GM23338 (cell line): ENCODE results near the gene CABLES2. TPM values are rescaled to one million over a fixed set of nuclear protein-coding genes. Genes with fewer than 3 reads are reported as not detected.
A peak's percentile ranks its signal among the peaks of the same experiment; 100 is the strongest.

Source experiments
- ATAC-seq: fragments of 200-7000 bp; cut with Tn5 transposase; 3 replicates; pipeline ENCODE4 v1.9.1; 2020
- DNase-seq: peaks from one replicate; pipeline ENCODE4 v3.0.0-alpha.2; 2015; ENCODE audit warnings: low spot score
- H2AFZ ChIP-seq: fragments of 200-600 bp; sonication (generic); 2 replicates; pipeline ENCODE4 v1.8.0; 2016; ENCODE audit warnings: antibody characterized with exemption, mild to moderate bottlenecking, moderate library complexity
- H3F3A ChIP-seq: fragments of 200-600 bp; sonication (generic); replicated peaks from 2 replicates; pipeline ENCODE4 v1.8.0; 2017; ENCODE audit warnings: antibody characterized with exemption, mixed run types, low read depth
- H3K27ac ChIP-seq: fragments of 200-600 bp; sonication (generic); 2 replicates; pipeline ENCODE4 v1.6.1; 2016; ENCODE audit warnings: low read depth
- H3K27me3 ChIP-seq: fragments of 200-600 bp; sonication (generic); 2 replicates; pipeline ENCODE4 v1.8.0; 2016; ENCODE audit warnings: mild to moderate bottlenecking, mixed run types, moderate library complexity; ENCODE audit not compliant: insufficient read depth
- H3K36me3 ChIP-seq: fragments of 200-600 bp; sonication (generic); 2 replicates; pipeline ENCODE4 v1.8.0; 2016; ENCODE audit warnings: mild to moderate bottlenecking; ENCODE audit not compliant: insufficient read depth
- H3K4me1 ChIP-seq: fragments of 200-600 bp; sonication (generic); 2 replicates; pipeline ENCODE4 v1.8.0; 2016; ENCODE audit warnings: mild to moderate bottlenecking, moderate library complexity; ENCODE audit not compliant: insufficient read depth
- H3K4me2 ChIP-seq: fragments of 200-600 bp; sonication (generic); 2 replicates; pipeline ENCODE4 v1.7.1; 2017; ENCODE audit warnings: mixed run types
- H3K4me3 ChIP-seq: fragments of 200-600 bp; sonication (generic); 2 replicates; pipeline ENCODE4 v1.6.1; 2016; ENCODE audit warnings: mixed run types
- H3K79me2 ChIP-seq: fragments of 200-600 bp; sonication (generic); replicated peaks from 2 replicates; pipeline ENCODE4 v1.8.0; 2017; ENCODE audit warnings: mild to moderate bottlenecking; ENCODE audit not compliant: insufficient read depth
- H3K9me2 ChIP-seq: fragments of 200-600 bp; sonication (generic); 2 replicates; pipeline ENCODE4 v1.8.0; 2017; ENCODE audit not compliant: insufficient read depth
- H4K20me1 ChIP-seq: fragments of 200-600 bp; sonication (generic); replicated peaks from 2 replicates; pipeline ENCODE4 v1.8.0; 2017; ENCODE audit warnings: mild to moderate bottlenecking; ENCODE audit not compliant: insufficient read depth
- H3K27ac Mint-ChIP-seq: 2 replicates; pipeline ENCODE4 v1.8.0; 2020; ENCODE audit warnings: inconsistent platforms, mild to moderate bottlenecking, moderate library complexity, mixed read lengths
- H3K27me3 Mint-ChIP-seq: 3 replicates; pipeline ENCODE4 v1.8.0; 2022; ENCODE audit warnings: low read depth, mild to moderate bottlenecking, moderate library complexity, mixed read lengths, inconsistent platforms; ENCODE audit not compliant: insufficient read depth, poor library complexity
- H3K36me3 Mint-ChIP-seq: 3 replicates; pipeline ENCODE4 v1.8.0; 2021; ENCODE audit warnings: low read depth, mild to moderate bottlenecking, inconsistent platforms, moderate library complexity, mixed read lengths
- H3K4me1 Mint-ChIP-seq: 3 replicates; pipeline ENCODE4 v1.8.0; 2020; ENCODE audit warnings: mild to moderate bottlenecking, inconsistent platforms, mixed read lengths
- H3K4me3 Mint-ChIP-seq: 3 replicates; pipeline ENCODE4 v1.8.0; 2021; ENCODE audit warnings: moderate library complexity, mild to moderate bottlenecking, inconsistent platforms, mixed read lengths
- H3K9me3 Mint-ChIP-seq: 3 replicates; pipeline ENCODE4 v1.8.0; 2020; ENCODE audit warnings: moderate library complexity, mild to moderate bottlenecking, inconsistent platforms, mixed read lengths
- EZH2 ChIP-seq: fragments of 200-600 bp; sonication (generic); IDR thresholded peaks from one replicate; pipeline ENCODE4 v1.8.0; 2017; ENCODE audit warnings: antibody characterized with exemption, mild to moderate bottlenecking, low read depth; ENCODE audit not compliant: unreplicated experiment
- ZNF114 ChIP-seq: fragments of 250-450 bp; sonication (Bioruptor Pico); IDR thresholded peaks from 2 replicates; pipeline ENCODE4 v1.5.0; 2020; ENCODE audit warnings: mild to moderate bottlenecking, moderate library complexity
- ZNF331 ChIP-seq: fragments of 250-450 bp; sonication (Bioruptor Pico); IDR thresholded peaks from 2 replicates; pipeline ENCODE4 v1.5.0; 2020; ENCODE audit warnings: low read depth, mild to moderate bottlenecking, moderate library complexity
- polyA plus RNA-seq: library from polyadenylated mRNA; unstranded; fragments of >200 nt; fragmentation: Nextera tagmentation; extraction: Ambion mirVana; gene quantifications from 2 replicates; pipeline ENCODE4 v1.2.1, GENCODE V29; 2016
- total RNA-seq: library from RNA; depleted of rRNA; stranded (reverse); fragments of >200 nt; shearing (Covaris generic); gene quantifications from 2 replicates; pipeline ENCODE4 v1.2.3, GENCODE V29; 2014
- TF ChIP-seq, protein P1 (sequence below): fragments of 250-450 bp; sonication (Bioruptor Pico); IDR thresholded peaks from 2 replicates; pipeline ENCODE4 v1.5.0; 2020; ENCODE audit warnings: mild to moderate bottlenecking, moderate library complexity
- TF ChIP-seq, protein P2 (sequence below): IDR thresholded peaks from one replicate; pipeline ENCODE4 v1.6.1; 2018; ENCODE audit warnings: antibody characterized with exemption; ENCODE audit not compliant: unreplicated experiment
- TF ChIP-seq, protein P3 (sequence below), 2 experiments: fragments of 200-600 bp in 1 of 2; sonication (generic) in 1 of 2; conservative IDR thresholded peaks; 2 replicates each; pipeline versions ENCODE4 v1.5.1 to v1.6.1; 2016 to 2017; ENCODE audit warnings: antibody characterized with exemption in 2 of 2, low read depth in 2 of 2, mild to moderate bottlenecking in 2 of 2, moderate library complexity in 1 of 2

CABLES2 gene
- total and polyA plus RNA-seq, 2 experiments from 2014 or later: 4.3 to 12.7 TPM

DNA sequence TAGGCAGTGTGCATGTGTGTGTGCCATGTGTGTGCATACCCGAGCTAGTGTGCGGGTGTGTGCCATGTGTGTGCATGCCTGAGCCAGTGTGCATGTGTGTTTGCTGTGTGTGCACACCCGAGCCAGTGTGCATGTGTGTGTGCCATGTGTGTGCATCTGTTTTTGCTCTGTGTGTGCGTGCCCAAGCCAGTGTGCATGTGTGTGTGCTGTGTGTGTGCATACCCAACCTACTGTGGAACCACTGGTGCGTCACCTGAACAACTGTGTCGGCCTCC lies 14.6 kb upstream of the CABLES2 start (continued):
- TF ChIP-seq, protein P1, sequence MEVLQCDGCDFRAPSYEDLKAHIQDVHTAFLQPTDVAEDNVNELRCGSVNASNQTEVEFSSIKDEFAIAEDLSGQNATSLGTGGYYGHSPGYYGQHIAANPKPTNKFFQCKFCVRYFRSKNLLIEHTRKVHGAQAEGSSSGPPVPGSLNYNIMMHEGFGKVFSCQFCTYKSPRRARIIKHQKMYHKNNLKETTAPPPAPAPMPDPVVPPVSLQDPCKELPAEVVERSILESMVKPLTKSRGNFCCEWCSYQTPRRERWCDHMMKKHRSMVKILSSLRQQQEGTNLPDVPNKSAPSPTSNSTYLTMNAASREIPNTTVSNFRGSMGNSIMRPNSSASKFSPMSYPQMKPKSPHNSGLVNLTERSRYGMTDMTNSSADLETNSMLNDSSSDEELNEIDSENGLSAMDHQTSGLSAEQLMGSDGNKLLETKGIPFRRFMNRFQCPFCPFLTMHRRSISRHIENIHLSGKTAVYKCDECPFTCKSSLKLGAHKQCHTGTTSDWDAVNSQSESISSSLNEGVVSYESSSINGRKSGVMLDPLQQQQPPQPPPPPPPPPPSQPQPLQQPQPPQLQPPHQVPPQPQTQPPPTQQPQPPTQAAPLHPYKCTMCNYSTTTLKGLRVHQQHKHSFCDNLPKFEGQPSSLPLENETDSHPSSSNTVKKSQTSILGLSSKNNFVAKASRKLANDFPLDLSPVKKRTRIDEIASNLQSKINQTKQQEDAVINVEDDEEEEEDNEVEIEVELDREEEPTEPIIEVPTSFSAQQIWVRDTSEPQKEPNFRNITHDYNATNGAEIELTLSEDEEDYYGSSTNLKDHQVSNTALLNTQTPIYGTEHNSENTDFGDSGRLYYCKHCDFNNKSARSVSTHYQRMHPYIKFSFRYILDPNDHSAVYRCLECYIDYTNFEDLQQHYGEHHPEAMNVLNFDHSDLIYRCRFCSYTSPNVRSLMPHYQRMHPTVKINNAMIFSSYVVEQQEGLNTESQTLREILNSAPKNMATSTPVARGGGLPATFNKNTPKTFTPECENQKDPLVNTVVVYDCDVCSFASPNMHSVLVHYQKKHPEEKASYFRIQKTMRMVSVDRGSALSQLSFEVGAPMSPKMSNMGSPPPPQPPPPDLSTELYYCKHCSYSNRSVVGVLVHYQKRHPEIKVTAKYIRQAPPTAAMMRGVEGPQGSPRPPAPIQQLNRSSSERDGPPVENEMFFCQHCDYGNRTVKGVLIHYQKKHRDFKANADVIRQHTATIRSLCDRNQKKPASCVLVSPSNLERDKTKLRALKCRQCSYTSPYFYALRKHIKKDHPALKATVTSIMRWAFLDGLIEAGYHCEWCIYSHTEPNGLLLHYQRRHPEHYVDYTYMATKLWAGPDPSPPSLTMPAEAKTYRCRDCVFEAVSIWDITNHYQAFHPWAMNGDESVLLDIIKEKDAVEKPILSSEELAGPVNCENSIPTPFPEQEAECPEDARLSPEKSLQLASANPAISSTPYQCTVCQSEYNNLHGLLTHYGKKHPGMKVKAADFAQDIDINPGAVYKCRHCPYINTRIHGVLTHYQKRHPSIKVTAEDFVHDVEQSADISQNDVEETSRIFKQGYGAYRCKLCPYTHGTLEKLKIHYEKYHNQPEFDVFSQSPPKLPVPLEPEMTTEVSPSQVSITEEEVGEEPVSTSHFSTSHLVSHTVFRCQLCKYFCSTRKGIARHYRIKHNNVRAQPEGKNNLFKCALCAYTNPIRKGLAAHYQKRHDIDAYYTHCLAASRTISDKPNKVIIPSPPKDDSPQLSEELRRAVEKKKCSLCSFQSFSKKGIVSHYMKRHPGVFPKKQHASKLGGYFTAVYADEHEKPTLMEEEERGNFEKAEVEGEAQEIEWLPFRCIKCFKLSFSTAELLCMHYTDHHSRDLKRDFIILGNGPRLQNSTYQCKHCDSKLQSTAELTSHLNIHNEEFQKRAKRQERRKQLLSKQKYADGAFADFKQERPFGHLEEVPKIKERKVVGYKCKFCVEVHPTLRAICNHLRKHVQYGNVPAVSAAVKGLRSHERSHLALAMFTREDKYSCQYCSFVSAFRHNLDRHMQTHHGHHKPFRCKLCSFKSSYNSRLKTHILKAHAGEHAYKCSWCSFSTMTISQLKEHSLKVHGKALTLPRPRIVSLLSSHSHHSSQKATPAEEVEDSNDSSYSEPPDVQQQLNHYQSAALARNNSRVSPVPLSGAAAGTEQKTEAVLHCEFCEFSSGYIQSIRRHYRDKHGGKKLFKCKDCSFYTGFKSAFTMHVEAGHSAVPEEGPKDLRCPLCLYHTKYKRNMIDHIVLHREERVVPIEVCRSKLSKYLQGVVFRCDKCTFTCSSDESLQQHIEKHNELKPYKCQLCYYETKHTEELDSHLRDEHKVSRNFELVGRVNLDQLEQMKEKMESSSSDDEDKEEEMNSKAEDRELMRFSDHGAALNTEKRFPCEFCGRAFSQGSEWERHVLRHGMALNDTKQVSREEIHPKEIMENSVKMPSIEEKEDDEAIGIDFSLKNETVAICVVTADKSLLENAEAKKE (CRISPR knock-in tag): no peak
- no peak for TF ChIP-seq EZH2
- no peak for TF ChIP-seq ZNF331
- TF ChIP-seq, protein P2, sequence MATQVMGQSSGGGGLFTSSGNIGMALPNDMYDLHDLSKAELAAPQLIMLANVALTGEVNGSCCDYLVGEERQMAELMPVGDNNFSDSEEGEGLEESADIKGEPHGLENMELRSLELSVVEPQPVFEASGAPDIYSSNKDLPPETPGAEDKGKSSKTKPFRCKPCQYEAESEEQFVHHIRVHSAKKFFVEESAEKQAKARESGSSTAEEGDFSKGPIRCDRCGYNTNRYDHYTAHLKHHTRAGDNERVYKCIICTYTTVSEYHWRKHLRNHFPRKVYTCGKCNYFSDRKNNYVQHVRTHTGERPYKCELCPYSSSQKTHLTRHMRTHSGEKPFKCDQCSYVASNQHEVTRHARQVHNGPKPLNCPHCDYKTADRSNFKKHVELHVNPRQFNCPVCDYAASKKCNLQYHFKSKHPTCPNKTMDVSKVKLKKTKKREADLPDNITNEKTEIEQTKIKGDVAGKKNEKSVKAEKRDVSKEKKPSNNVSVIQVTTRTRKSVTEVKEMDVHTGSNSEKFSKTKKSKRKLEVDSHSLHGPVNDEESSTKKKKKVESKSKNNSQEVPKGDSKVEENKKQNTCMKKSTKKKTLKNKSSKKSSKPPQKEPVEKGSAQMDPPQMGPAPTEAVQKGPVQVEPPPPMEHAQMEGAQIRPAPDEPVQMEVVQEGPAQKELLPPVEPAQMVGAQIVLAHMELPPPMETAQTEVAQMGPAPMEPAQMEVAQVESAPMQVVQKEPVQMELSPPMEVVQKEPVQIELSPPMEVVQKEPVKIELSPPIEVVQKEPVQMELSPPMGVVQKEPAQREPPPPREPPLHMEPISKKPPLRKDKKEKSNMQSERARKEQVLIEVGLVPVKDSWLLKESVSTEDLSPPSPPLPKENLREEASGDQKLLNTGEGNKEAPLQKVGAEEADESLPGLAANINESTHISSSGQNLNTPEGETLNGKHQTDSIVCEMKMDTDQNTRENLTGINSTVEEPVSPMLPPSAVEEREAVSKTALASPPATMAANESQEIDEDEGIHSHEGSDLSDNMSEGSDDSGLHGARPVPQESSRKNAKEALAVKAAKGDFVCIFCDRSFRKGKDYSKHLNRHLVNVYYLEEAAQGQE: no peak

DNA sequence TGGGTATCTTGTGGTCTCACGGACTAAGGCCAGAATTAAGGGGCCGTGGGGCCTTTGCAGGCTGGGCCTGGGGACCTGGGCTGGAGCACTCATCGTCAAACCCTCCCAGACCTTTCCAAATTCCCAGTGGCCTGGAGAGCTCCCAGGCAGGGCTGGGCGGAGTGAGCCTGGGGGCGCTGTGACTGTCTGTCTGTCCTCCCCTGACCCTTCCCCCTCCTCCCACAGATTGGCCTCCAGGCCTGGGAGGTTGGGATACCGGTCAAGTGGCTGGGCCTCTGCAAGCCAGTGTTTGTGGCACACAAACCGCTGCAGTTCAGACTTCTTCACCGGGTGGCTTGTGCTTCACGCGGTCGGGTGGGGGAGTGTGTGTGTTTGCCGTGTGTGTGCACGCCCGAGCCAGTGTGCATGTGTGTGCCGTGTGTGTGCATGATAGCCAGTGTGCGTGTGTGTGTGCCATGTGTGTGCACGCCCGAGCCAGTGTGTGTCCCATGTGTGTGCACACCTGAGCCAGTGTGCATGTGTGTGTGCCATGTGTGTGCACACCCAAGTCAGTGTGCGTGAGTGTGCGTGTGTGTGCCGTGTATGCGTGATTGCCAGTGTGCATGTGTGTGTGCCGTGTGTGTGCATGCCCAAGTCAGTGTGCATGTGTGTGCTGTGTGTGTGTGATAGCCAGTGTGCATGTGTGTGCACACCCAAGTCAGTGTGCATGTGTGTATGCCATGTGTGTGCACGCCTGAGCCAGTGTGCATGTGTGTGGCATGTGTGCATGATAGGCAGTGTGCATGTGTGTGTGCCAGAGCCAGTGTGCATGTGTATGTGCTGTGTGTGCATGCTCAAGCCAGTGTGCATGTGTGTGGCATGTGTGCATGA lies 14.0 kb upstream of the CABLES2 start:
- no peak overlapping the region for H3K4me3 ChIP-seq
- DNase-seq (no peak), ATAC-seq (peak; percentile 11; the same call in 2 of the 3 replicates)
- Mint-ChIP-seq H3K27ac (no peak overlapping the region), H3K4me1 (peaks cover 9% of the 10 kb centered on the region), H3K36me3 (no peaks in the 10 kb centered on the region), H3K27me3 (peaks cover 2% of the 10 kb centered on the region), H3K4me3 (no peak overlapping the region), H3K9me3 (no peaks in the 10 kb centered on the region)
- no peak for TF ChIP-seq ZNF114 (CRISPR knock-in tag)
- TF ChIP-seq, protein P3, sequence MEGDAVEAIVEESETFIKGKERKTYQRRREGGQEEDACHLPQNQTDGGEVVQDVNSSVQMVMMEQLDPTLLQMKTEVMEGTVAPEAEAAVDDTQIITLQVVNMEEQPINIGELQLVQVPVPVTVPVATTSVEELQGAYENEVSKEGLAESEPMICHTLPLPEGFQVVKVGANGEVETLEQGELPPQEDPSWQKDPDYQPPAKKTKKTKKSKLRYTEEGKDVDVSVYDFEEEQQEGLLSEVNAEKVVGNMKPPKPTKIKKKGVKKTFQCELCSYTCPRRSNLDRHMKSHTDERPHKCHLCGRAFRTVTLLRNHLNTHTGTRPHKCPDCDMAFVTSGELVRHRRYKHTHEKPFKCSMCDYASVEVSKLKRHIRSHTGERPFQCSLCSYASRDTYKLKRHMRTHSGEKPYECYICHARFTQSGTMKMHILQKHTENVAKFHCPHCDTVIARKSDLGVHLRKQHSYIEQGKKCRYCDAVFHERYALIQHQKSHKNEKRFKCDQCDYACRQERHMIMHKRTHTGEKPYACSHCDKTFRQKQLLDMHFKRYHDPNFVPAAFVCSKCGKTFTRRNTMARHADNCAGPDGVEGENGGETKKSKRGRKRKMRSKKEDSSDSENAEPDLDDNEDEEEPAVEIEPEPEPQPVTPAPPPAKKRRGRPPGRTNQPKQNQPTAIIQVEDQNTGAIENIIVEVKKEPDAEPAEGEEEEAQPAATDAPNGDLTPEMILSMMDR (conservative IDR thresholded peaks at IDR 0.05; ENCODE audit: low read depth in 2 of 2): 0 out of 4 replicates have a peak, but pooled peaks of 1 of the 2 experiments have one; percentile 4
- no peaks in the 10 kb centered on the region for H3K79me2 ChIP-seq
- no peak overlapping the region for H2AFZ ChIP-seq
- no peaks in the 10 kb centered on the region for H3K9me2 ChIP-seq
- H3K4me2 ChIP-seq: no peak overlapping the region
- H4K20me1 ChIP-seq: no peaks in the 10 kb centered on the region
- H3K27me3 ChIP-seq: no peaks in the 10 kb centered on the region
- H3K27ac ChIP-seq: no peak overlapping the region
- peaks cover 8% of the 10 kb centered on the region; the same call in 1 of the 2 replicates for H3F3A ChIP-seq
- no peaks in the 10 kb centered on the region for H3K36me3 ChIP-seq
- H3K4me1 ChIP-seq: no peaks in the 10 kb centered on the region
